Measurements from ENCODE around the gene COLQ.

DNA sequence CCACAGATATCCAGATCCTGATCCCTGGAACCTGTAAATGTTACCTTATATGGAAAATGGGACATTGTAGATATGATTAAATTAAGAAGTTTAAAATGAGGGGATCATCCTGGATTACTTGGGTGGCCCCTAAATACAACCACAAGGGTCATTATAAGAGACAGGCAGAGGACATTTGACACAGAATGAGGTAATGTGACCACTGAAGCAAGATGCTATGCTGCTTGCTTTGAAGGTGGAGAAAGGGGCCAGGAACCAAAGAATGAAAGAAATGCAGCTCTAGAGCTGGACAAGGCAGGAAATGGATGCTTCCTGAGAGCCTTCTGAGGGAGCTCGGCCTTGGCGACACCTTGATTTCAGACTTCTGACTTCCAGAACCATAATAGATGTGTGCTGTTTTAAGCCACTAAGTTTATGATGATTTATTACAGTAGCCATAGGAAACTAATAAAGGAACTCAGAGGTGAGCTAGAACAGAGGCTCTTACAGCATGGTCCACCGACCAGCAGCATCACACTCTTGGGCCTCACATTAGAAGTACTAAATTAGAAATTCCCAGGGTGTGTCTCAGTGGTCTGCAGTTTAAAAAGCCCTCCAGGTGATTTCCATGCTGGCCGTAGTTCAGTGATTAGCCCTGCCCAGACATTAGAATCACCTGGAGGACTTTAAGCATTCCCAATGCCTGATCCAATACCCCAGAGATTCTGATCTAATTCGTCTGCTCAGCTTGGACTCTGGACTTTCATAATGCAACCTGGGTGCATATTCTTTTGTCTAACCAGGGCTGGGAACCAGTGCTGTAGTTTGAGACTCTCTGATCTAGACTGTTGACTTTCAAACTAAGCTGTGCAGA is 7.5 kb downstream of the COLQ start:
- TF ChIP-seq MAX (IDR thresholded peaks at IDR 0.05), result no peak
- TF ChIP-seq, protein P1, sequence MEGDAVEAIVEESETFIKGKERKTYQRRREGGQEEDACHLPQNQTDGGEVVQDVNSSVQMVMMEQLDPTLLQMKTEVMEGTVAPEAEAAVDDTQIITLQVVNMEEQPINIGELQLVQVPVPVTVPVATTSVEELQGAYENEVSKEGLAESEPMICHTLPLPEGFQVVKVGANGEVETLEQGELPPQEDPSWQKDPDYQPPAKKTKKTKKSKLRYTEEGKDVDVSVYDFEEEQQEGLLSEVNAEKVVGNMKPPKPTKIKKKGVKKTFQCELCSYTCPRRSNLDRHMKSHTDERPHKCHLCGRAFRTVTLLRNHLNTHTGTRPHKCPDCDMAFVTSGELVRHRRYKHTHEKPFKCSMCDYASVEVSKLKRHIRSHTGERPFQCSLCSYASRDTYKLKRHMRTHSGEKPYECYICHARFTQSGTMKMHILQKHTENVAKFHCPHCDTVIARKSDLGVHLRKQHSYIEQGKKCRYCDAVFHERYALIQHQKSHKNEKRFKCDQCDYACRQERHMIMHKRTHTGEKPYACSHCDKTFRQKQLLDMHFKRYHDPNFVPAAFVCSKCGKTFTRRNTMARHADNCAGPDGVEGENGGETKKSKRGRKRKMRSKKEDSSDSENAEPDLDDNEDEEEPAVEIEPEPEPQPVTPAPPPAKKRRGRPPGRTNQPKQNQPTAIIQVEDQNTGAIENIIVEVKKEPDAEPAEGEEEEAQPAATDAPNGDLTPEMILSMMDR (IDR thresholded peaks at IDR 0.05), result no peak
- no peak for TF ChIP-seq KDM5A (IDR thresholded peaks at IDR 0.05)
- no peak for TF ChIP-seq CEBPB (IDR thresholded peaks at IDR 0.05)
- no peak for TF ChIP-seq GATA3 (IDR thresholded peaks at IDR 0.05; ENCODE audit: borderline replicate concordance)
- TF ChIP-seq, protein P2, sequence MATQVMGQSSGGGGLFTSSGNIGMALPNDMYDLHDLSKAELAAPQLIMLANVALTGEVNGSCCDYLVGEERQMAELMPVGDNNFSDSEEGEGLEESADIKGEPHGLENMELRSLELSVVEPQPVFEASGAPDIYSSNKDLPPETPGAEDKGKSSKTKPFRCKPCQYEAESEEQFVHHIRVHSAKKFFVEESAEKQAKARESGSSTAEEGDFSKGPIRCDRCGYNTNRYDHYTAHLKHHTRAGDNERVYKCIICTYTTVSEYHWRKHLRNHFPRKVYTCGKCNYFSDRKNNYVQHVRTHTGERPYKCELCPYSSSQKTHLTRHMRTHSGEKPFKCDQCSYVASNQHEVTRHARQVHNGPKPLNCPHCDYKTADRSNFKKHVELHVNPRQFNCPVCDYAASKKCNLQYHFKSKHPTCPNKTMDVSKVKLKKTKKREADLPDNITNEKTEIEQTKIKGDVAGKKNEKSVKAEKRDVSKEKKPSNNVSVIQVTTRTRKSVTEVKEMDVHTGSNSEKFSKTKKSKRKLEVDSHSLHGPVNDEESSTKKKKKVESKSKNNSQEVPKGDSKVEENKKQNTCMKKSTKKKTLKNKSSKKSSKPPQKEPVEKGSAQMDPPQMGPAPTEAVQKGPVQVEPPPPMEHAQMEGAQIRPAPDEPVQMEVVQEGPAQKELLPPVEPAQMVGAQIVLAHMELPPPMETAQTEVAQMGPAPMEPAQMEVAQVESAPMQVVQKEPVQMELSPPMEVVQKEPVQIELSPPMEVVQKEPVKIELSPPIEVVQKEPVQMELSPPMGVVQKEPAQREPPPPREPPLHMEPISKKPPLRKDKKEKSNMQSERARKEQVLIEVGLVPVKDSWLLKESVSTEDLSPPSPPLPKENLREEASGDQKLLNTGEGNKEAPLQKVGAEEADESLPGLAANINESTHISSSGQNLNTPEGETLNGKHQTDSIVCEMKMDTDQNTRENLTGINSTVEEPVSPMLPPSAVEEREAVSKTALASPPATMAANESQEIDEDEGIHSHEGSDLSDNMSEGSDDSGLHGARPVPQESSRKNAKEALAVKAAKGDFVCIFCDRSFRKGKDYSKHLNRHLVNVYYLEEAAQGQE (IDR thresholded peaks at IDR 0.05), result no peak
- no peak for TF ChIP-seq NR3C1 (IDR thresholded peaks at IDR 0.05)
- no peak for TF ChIP-seq MYC (IDR thresholded peaks at IDR 0.05; ENCODE audit: borderline replicate concordance, low read length)
- TF ChIP-seq EP300 (IDR thresholded peaks at IDR 0.05), result no peak
- no peak for TF ChIP-seq TP53 (CRISPR knock-in tag; IDR thresholded peaks at IDR 0.05)
- no peak for TF ChIP-seq HDAC2 (IDR thresholded peaks at IDR 0.05)
